K562 (cell line): ENCODE data around the gene ADPRHL1. TPM values are rescaled to one million over a fixed set of nuclear protein-coding genes. Genes with fewer than 3 reads are reported as not detected.

Source experiments
- MEF2D ChIP-seq: conservative IDR thresholded peaks from 2 replicates; pipeline ENCODE4 v1.6.1; 2016; ENCODE audit warnings: low read depth, missing genetic modification characterization, missing compliant biosample characterization
- REST ChIP-seq, 2 experiments: fragments of 450-650 bp; formaldehyde crosslinking in 1 of 2; IDR thresholded peaks; 2 replicates each; pipeline versions ENCODE4 v1.4.0 to v1.6.1; 2014 to 2020; ENCODE audit warnings: mild to moderate bottlenecking in 2 of 2, borderline replicate concordance in 1 of 2, low read depth in 1 of 2
- polyA plus RNA-seq, 8 experiments: library from polyadenylated mRNA; depleted of rRNA in 4 of 8; stranded (reverse) in 5 of 8; unstranded in 3 of 8; fragments of >200 nt; fragmentation: Nextera tagmentation in 2 of 8; fragmentation: Illumina TruSeq in 1 of 8; extraction: Ambion mirVana in 2 of 8; extraction: Trizol in 1 of 8; gene quantifications; 2 replicates each; pipeline versions ENCODE4 v1.2.1 to v1.2.3, GENCODE V29; 2011 to 2014; ENCODE audit warnings: inconsistent platforms in 1 of 8, missing spikeins in 1 of 8
- total RNA-seq, 7 experiments: library from RNA; depleted of rRNA in 6 of 7; stranded (reverse); fragments of >200 nt in 6 of 7; fragmentation: Illumina TruSeq in 2 of 7; extraction: Trizol in 2 of 7; gene quantifications; 2 replicates each; pipeline versions ENCODE4 v1.2.1 to v1.2.3, GENCODE V29; 2011 to 2021; ENCODE audit warnings: low replicate concordance in 1 of 7

ADPRHL1 gene
- total and polyA plus RNA-seq, 9 of the 15 experiments (the other 6 are each of a cell fraction or from before 2014, with no cell fraction given): 0.06 to 0.76 (median 0.37) TPM; not detected in 1

- TF ChIP-seq REST (IDR thresholded peaks at IDR 0.05; ENCODE audit: borderline replicate concordance) (no peak), REST (CRISPR knock-in tag; IDR thresholded peaks at IDR 0.05; ENCODE audit: low read depth) (no peak), MEF2D (tag) (no peak)
These were observed 88.9 kb downstream of the ADPRHL1 start (continued) for GRCh38 chr13:113364311-113364889.
